Tibial nerve (tissue), 4 donors: ENCODE data around the gene ATP2B3. TPM values are rescaled to one million over a fixed set of nuclear protein-coding genes. Genes with fewer than 3 reads are reported as not detected.

Source experiments
- DNase-seq, 2 donors: peaks; one replicate each; pipeline ENCODE4 v3.0.0-alpha.2; 2019; ENCODE audit warnings: low spot score in 2 of 2
- H3K27ac ChIP-seq, 4 donors: fragments of 200-600 bp; sonication (generic) in 3 of 4; one replicate each; pipeline ENCODE4 v1.5.1; 2017 to 2019; ENCODE audit warnings: mild to moderate bottlenecking in 1 of 4
- H3K27me3 ChIP-seq, 2 donors: fragments of 200-600 bp; sonication (generic) in 1 of 2; one replicate each; pipeline versions ENCODE4 v1.5.1 to v1.6.0; 2017 to 2019
- H3K36me3 ChIP-seq, 3 donors: fragments of 200-600 bp; sonication (generic); one replicate each; pipeline ENCODE4 v1.5.1; 2018 to 2019
- H3K4me1 ChIP-seq, 4 donors: fragments of 200-600 bp; sonication (generic) in 3 of 4; one replicate each; pipeline ENCODE4 v1.5.1; 2017 to 2019
- H3K4me3 ChIP-seq, 4 donors: fragments of 200-600 bp; sonication (generic) in 3 of 4; one replicate each; pipeline ENCODE4 v1.5.1; 2017 to 2019; ENCODE audit warnings: mild to moderate bottlenecking in 1 of 4, moderate library complexity in 1 of 4
- H3K9me3 ChIP-seq, 4 donors: fragments of 200-600 bp; sonication (generic) in 3 of 4; one replicate each; pipeline ENCODE4 v1.5.1; 2017 to 2019
- EP300 ChIP-seq, 2 donors: sonication (generic); formaldehyde crosslinking; IDR thresholded peaks; one replicate each; pipeline ENCODE4 v1.6.1; 2017; ENCODE audit warnings: antibody characterized with exemption in 2 of 2, mild to moderate bottlenecking in 1 of 2
- POLR2A ChIP-seq, 2 donors: fragments of 450-650 bp; IDR thresholded peaks; one replicate each; pipeline ENCODE4 v1.6.1; 2017; ENCODE audit warnings: antibody characterized with exemption in 2 of 2, mild to moderate bottlenecking in 2 of 2, moderate library complexity in 2 of 2
- whole genome bisulfite sequencing, 2 donors: methylation state at CpG; one replicate each; pipeline ENCODE4 v1.1.5; 2018; 5-methylcytosine and 5-hydroxymethylcytosine counted together
- total RNA-seq, 4 donors: library from RNA; depleted of rRNA; stranded (reverse); fragments of >200 nt; gene quantifications; one replicate each; pipeline ENCODE4 v1.1.0, GENCODE V29; 2016
- TF ChIP-seq, protein P1 (sequence below), 5 experiments: fragments of 200-600 bp in 3 of 5; fragments of 450-650 bp in 2 of 5; sonication (generic) in 3 of 5; IDR thresholded peaks; one replicate each; pipeline ENCODE4 v1.5.1; 2016 to 2019; ENCODE audit warnings: antibody characterized with exemption in 5 of 5, mild to moderate bottlenecking in 3 of 5, moderate library complexity in 2 of 5

Gene ATP2B3
- total RNA-seq, 4 donors from 2014 or later, result not detected

DNA sequence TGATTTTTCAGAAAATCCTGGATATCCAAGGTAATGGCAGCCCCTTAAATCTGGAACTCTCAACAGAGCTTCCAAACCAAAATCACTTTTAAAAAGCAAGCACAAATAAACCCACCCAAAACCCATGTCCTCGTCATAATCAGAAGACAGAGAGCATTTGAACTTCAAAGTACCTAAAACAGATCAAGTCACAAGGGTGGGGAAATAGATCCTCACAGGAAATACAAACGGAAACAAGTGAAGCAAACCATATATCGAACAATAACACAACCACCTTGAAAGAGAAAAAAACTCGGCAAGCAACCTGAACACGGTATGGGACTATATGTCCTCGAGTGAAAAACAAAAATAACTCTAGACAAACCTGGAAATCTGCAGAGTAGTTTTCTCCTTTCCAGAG, 97.4 kb downstream of the ATP2B3 start:
- Histone ChIP-seq H3K4me3 (no peak overlapping the region), H3K27ac (no peak overlapping the region), H3K27me3 (peaks cover 0 to 20% of the 10 kb centered on the region in 2 donors), H3K9me3 (no peaks in the 10 kb centered on the region), H3K36me3 (no peaks in the 10 kb centered on the region), H3K4me1 (peaks cover 0 to 12% (median 0%) of the 10 kb centered on the region in 4 donors)
- TF ChIP-seq POLR2A (IDR thresholded peaks at IDR 0.05) (no peak), EP300 (IDR thresholded peaks at IDR 0.05) (no peak)
- TF ChIP-seq, protein P1, sequence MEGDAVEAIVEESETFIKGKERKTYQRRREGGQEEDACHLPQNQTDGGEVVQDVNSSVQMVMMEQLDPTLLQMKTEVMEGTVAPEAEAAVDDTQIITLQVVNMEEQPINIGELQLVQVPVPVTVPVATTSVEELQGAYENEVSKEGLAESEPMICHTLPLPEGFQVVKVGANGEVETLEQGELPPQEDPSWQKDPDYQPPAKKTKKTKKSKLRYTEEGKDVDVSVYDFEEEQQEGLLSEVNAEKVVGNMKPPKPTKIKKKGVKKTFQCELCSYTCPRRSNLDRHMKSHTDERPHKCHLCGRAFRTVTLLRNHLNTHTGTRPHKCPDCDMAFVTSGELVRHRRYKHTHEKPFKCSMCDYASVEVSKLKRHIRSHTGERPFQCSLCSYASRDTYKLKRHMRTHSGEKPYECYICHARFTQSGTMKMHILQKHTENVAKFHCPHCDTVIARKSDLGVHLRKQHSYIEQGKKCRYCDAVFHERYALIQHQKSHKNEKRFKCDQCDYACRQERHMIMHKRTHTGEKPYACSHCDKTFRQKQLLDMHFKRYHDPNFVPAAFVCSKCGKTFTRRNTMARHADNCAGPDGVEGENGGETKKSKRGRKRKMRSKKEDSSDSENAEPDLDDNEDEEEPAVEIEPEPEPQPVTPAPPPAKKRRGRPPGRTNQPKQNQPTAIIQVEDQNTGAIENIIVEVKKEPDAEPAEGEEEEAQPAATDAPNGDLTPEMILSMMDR (IDR thresholded peaks at IDR 0.05), result no peak
- 71 to 78% methylated on average over 6 of the region's 6 CpGs for WGBS, 2 donors
- no peak for DNase-seq

DNA sequence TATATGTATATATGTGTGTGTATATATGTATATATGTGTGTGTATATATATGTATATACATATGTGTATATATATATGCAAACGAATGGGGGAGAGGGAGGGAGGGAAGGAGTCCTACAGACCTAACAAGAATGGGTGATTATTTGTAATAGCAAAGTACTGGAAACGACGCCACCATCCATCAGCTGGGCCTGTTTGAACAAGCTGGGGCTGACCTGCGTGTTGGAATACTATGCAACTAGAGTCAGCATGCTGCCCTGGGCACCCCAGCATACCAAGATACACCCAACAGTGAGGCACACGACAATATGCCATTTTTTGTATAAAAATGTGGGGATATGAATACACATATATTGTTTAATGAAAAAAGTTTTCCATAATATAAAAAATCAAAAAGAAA, 103.1 kb downstream of the ATP2B3 start:
- Histone ChIP-seq H3K27me3 (peaks cover 0 to 28% of the 10 kb centered on the region in 2 donors), H3K27ac (no peak overlapping the region), H3K4me3 (no peak overlapping the region), H3K4me1 (no peaks in the 10 kb centered on the region), H3K36me3 (no peaks in the 10 kb centered on the region), H3K9me3 (no peaks in the 10 kb centered on the region)
- 75 to 81% methylated on average over 5 of the region's 5 CpGs for WGBS, 2 donors
- TF ChIP-seq EP300 (IDR thresholded peaks at IDR 0.05), result no peak
- TF ChIP-seq, protein P1 (IDR thresholded peaks at IDR 0.05), result no peak
- TF ChIP-seq POLR2A (IDR thresholded peaks at IDR 0.05), result no peak
- no peak for DNase-seq

DNA sequence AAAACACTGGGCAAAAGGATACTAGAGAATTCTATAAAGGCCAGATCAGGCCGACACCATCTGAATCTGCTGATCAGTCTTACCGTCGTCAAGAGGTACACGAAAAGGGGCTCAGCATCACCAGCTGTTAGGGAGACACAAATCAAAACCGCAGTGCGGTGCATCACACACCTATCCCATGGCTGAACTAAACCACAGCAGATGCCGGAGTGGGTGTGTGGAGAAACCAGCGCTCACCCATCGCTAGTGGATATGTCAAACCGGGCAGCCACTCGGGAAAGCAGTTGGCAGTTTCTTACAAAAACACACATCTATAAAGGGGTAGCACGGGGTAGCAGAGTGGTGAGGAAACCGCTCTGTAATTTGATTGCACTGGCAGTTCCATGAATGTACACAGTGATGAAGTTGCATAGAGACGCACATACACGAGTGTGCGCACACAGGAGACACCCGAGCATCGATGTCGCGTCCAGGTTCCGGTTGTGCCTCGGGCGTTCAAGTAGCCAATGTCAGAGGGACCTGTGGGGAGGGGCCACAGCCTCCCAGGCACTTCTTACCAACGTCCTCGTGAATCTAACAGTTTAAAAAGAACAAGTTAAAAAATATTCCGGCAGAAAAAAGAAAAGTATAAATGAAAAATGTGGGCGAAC, 104.6 kb downstream of the ATP2B3 start:
- no peaks in the 10 kb centered on the region for H3K4me1 ChIP-seq
- H3K36me3 ChIP-seq, result no peaks in the 10 kb centered on the region
- no peak overlapping the region for H3K27ac ChIP-seq
- no peaks in the 10 kb centered on the region for H3K9me3 ChIP-seq
- 85 to 88% methylated on average over 27 of the region's 27 CpGs for WGBS, 2 donors
- peaks cover 0 to 28% of the 10 kb centered on the region in 2 donors for H3K27me3 ChIP-seq
- H3K4me3 ChIP-seq, result no peak overlapping the region
- TF ChIP-seq EP300 (IDR thresholded peaks at IDR 0.05), result no peak
- TF ChIP-seq POLR2A (IDR thresholded peaks at IDR 0.05), result no peak
- TF ChIP-seq, protein P1 (IDR thresholded peaks at IDR 0.05), result no peak
- no peak for DNase-seq

DNA sequence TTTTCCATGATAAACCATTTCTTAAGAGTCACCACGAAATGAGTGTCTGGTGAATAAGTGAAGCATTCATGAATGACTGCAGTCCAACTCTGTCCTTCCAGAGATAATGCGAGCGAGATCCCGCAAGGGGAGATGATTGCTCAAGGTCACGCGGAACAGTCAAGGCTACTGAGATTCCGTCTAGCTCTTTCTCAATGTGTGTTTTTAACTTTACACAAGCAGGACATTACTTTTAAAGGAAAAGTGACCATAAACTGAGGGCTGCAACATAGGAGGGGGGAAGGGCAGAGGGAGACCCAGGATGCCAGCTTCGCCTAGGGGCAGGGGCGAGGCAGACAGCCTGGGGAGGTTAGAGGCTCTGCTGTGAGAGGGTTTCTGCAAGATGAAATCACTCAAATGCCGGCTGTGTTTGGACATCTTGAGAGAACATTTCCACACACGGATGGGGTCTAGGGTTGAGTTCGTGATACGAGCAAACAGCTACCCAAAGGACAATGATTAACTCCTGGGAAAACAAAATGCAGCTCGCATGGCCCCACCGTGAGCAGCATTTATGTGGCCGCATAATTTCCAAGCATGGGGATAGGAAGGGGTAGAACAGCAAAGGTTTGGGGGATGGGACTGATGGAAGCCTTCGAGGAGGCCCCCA, 105.3 kb downstream of the ATP2B3 start:
- H3K27me3 ChIP-seq, result peaks cover 0 to 26% of the 10 kb centered on the region in 2 donors
- H3K4me3 ChIP-seq, result no peak overlapping the region
- H3K9me3 ChIP-seq, result no peaks in the 10 kb centered on the region
- WGBS, 2 donors, result 50 to 65% methylated on average over 17 of the region's 17 CpGs
- no peaks in the 10 kb centered on the region for H3K4me1 ChIP-seq
- H3K27ac ChIP-seq, result no peak overlapping the region
- TF ChIP-seq, protein P1 (IDR thresholded peaks at IDR 0.05), result no peak
- TF ChIP-seq EP300 (IDR thresholded peaks at IDR 0.05) (no peak), POLR2A (IDR thresholded peaks at IDR 0.05) (no peak)
- no peak for DNase-seq
- no peaks in the 10 kb centered on the region for H3K36me3 ChIP-seq

DNA sequence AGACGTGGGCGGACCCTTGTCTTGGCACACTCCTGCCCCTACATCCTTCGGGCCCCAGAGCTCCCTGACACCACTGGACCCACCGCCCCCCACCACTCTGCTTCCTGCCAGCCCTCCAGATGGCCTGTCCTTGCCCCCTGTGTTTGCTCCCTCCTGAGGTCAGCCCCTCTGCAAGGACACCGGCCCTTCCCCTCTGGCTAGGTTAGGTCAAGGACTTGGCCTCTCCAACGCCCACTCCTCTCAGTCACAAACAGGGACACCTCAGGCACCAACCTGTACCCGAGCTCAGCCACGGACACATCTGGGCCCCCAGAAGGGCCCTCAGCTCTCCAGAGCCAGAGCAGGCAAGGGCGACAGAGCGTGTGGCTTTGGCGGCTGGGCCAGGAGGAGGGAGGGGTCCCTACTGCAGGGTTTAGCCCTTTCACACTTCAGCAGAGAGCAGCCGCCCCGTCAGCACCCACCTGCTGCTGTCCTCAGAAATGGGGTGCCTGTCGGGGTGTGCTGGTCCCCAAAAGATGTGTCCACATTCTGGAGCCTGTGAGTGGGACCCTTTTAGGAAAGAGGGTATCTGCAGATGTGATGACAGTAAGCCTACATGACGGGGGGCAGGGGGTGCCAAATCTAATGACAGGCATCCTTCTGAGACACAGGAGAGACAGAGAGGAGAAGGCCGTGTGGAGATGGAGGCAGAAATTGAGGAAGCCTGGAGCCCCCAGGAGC, 106.0 kb downstream of the ATP2B3 start:
- 70 to 76% methylated on average over 6 to 16 of the region's 16 CpGs for WGBS, 2 donors
- no peak for TF ChIP-seq POLR2A (IDR thresholded peaks at IDR 0.05)
- TF ChIP-seq, protein P1 (IDR thresholded peaks at IDR 0.05), result no peak
- no peak for TF ChIP-seq EP300 (IDR thresholded peaks at IDR 0.05)
- Histone ChIP-seq H3K9me3 (no peaks in the 10 kb centered on the region), H3K27me3 (peaks cover 0 to 21% of the 10 kb centered on the region in 2 donors), H3K36me3 (no peaks in the 10 kb centered on the region), H3K27ac (no peak overlapping the region), H3K4me3 (no peak overlapping the region), H3K4me1 (no peaks in the 10 kb centered on the region)
- DNase-seq, result no peak
